Stimulated activated CD8-positive, alpha-beta memory T cell treated with anti-CD3 and anti-CD28 coated beads, Interleukin-15, amount 100 ng/mL, for 24 hours (primary cell): ENCODE measurements around the gene KIF2C.
A peak's percentile ranks its signal among the peaks of the same experiment; 100 is the strongest.
"Not testable (repeated sequence)": the region's sequence is repeated elsewhere in the genome, so short reads cannot be mapped to it uniquely, and the experiment has no call there.

ENCODE experiments used
- DNase-seq: peaks from one replicate; pipeline ENCODE4 v3.0.0-alpha.2; 2020; ENCODE audit warnings: low read depth

The KIF2C gene

GRCh38 chr1:44775930-44776729 lies 36.5 kb downstream of the KIF2C start:
- peak; percentile 13 for DNase-seq

- DNase-seq: no peak
These were observed 37.1 kb downstream of the KIF2C start for GRCh38 chr1:44776730-44777068.

DNA sequence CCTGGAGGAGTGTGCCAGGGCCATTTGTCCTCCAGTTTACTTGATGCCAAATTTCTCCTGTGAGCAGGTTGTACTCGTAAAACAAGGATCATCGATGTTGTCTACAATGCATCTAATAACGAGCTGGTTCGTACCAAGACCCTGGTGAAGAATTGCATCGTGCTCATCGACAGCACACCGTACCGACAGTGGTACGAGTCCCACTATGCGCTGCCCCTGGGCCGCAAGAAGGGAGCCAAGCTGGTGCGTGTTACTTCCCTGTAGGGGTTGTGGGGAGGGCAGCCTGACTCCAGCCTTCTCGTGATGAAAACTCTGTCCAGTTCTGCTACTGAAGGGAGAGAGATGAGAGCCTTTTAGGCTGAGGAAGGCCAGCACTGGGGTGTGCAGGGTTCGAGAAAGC lies 37.9 kb downstream of the KIF2C start:
- no peak for DNase-seq

DNA sequence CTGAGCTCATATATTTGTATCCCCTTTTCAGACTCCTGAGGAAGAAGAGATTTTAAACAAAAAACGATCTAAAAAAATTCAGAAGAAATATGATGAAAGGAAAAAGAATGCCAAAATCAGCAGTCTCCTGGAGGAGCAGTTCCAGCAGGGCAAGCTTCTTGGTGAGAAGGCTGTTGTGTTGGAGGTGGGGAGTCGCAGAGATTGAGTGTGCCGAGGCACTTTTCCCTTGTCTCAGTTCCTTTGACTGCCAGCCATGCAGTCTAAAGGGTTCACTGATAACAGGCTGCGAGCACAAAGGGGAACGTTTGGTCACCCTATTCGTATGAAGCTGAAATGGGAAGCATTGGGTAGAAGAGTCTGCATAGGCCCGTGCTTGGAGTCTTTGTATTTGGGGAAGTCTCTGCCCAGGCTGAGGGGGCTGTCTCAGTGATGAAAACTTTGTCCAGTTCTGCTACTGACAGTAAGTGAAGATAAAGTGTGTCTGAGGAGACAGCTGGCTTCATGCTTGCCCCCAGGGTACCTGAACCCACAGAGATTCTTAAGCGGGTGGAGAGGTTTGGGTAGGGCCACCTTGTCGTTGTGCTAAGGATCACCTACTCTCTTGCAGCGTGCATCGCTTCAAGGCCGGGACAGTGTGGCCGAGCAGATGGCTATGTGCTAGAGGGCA lies 38.5 kb downstream of the KIF2C start:
- DNase-seq: no peak

DNA sequence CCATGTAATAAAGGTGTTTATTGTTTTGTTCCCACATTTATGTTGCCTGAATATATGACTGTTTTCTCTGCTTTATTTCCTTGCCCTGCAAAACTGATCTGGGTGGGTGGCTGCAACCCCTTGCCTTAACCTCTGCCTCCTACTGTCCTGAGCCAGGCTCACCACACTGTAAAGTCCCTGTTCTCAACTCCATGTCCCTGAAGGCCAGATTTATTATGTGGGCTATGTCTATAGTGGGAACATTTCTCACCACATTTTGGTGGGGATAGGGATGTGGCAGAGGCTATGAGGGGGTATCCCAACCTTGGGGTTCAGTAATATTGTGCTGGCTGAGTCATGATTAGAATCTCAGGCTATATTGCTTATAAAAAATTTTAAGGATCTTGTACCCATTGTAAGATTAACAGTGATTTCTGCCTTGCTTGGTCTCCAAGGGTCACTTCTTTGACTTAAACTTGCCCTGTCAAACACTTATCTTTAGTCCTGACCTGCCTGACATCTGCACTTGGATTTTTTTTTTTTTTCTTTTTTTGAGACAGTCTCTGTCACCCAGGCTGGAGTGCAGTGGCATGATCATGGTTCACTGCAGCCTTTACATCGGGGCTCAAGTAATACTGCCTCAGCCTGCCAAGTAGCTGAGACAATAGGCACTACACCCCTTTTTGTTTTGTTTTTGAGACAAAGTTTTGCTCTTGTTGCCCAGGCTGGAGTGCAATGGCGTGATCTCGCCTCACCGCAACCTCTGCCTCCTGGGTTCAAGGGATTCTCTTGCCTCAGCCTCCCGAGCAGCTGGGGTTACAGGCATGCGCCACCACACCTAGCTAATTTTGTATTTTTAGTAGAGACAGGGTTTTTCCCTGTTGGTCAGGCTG lies 39.3 kb downstream of the KIF2C start:
- no peak for DNase-seq

DNA sequence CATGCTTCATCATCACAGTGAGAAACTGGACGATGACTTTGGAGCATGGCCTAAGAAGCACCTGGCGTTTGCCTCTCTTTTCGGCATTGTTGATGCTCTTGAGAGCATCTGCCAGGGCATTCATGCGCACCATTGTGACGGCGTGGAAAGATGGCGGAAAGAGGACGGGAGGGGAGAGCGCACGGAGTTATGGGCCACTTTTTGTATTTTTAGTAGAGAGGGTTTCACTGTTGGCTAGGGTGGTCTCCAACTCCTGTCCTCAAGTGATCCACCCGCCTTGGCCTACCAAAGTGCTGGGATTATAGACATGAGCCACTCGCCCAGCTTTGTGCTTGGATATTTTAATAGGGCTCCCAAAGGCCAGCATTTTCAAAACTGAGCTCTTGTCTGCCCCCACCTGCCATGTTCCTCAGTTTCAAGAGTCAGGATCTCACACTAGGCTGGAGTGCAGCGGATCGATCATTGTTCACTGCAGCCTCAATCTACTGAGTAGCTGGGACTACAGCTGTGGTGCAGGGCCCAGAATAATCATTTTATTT lies 41.0 kb downstream of the KIF2C start:
- DNase-seq: no peak

DNA sequence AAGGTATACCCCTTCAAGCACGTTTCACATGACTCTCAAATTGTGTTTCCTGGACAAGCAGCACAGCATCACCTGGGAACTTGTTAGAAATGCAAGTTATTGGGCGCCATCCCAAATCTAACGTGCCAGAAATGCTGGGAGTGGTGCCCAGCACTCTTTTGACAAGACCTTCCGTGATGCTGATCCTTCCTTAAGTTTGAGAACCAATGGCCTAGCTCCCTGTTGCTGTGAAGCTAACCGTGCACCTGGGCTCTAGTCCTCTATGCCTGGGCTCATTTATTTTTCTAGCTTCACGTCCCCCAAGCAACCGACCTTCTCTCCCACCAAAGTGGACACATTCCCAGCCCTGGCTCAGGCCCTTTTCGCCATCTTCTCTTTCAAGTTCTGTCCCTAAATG lies 44.1 kb downstream of the KIF2C start:
- no peak for DNase-seq

DNA sequence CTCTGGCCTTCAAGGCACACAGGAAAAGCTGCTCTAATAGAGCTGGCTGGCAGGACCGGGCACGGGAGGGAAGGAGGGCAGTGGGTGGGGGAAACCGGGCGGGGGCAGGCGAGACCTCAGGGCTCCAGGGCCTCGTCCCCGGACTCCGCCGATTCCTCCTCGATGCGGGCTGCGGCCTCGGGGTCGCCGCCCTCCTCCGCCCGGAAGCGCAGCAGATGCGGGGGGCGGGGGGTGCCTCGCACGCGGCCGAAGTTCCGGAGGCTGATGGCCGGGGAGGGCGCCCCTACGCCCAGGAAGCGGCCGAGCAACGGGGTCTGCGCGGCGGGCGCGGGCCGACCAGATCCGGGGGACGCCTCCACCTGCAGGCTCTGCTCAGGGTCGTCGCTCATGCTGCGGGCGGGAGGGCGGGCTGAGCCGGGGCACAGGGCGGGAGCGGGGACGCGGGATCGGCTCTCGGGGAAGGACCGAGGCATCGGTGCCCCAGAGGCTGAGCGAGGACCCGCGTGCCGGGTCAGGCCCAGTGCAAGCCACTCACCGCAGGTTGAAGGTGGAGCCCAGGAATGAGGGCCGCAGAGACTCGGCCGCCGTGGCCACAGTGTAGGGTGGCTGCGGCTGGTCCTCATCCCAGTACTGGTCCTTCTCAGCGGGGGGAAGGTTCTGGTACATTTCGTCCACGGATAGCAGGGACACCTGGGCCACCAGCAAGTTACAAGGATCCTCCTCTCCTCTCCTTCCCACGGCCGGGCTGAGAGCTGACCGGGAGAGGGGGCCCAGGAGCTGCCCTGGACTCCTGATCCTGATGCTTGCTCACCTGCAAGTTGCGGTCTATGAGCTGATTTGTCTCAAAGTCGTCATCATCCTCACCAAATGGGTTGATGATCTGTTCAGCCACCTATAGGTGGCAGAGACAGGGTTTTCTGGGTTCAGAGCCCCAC lies 44.7 kb downstream of the KIF2C start:
- no peak for DNase-seq

- no peak for DNase-seq
These were observed 45.4 kb downstream of the KIF2C start for GRCh38 chr1:44785029-44785380.

DNA sequence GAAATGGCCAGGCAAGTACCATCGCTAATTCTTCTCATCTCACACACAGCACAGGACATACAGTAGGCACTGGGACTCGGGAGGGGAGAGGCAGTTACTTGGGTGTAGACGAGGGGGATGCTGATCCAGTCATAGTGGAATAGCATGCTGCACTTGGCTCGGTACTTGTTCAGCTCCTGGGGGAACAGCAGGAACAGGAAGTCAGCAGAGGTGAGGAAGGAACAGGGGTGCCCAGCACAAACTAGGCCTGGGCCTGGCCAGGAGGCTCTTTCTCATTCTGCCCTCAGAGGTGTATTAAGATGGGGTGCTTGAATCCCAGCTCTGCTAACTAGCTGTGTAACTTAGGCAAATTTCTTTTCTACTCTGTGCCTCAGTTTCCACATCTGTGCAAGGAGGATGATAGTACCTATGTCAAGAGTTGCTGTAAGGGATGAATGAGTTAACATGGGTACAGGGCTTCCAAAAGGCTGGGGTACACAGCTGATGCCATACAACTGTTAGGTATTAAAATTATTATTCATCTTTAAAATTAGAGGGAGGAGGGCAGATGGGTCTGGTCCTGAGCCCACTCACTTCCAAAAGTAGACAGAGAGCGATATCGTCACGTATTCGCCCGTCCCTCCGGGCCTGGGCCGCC lies 46.0 kb downstream of the KIF2C start:
- no peak for DNase-seq

DNA sequence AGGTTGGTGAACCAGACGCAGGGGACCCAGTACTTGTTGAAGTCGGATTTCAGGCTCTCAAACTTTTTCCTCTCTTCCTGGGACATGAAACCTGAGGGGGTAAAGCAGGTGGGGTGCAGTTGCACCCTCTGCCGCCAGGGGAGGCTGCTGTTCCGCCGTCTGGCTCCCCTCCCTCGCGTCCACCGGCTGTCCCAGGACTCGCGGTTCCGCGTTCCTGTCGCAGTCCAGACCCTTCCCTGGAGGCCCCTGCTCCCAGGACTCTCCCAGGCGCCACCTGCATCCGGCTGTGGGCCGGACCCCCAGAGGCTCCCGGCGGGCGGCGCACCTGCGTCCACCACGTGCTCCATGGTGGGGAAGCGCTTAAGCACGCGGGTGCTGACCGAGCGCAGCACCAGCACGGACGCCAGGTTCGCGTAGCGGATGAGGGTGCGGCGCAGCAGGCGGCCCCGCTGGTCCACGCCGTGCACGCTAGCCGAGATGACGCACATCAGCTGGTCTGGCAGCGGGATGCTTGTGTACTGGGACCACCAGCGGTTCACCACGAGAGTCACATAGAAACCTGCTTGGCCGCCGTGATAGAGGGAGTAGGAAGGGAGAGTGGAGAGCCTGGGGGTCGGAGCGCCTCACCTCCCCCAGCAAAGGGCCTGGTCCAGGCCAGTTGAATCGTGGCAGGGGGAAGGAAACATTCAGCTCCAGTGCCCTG lies 46.7 kb downstream of the KIF2C start:
- no peak for DNase-seq

DNA sequence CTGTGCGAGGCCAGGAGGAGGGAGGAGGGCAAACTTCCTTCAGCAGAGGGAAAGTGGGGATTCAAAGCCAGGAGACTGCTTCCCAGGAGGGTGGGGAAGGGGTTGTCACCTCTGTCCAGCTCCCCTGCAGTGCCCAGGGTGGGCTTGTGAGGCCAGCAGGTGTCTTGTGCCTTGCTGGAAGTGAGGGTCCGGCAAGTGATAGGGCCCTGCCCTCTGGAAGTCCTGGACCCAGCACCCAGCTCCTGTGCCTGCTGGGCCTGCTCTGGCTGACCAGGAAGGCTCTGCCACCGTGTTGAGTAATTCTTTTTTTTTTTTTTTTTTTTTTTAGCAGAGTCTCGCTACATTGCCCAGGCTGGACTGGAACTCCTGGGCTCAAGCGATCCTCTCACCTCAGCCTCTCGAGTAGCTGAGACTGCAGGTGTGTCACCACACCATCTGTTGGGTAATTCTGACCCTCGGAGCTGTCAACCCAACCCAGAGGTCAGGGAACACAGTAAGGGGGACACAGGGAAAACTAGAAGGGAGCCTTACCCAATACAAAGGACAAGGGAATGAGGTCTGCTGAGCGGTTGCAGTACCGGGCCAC lies 47.3 kb downstream of the KIF2C start:
- no peak for DNase-seq

- DNase-seq: no peak
These were observed 47.9 kb downstream of the KIF2C start for GRCh38 chr1:44787506-44787905.

DNA sequence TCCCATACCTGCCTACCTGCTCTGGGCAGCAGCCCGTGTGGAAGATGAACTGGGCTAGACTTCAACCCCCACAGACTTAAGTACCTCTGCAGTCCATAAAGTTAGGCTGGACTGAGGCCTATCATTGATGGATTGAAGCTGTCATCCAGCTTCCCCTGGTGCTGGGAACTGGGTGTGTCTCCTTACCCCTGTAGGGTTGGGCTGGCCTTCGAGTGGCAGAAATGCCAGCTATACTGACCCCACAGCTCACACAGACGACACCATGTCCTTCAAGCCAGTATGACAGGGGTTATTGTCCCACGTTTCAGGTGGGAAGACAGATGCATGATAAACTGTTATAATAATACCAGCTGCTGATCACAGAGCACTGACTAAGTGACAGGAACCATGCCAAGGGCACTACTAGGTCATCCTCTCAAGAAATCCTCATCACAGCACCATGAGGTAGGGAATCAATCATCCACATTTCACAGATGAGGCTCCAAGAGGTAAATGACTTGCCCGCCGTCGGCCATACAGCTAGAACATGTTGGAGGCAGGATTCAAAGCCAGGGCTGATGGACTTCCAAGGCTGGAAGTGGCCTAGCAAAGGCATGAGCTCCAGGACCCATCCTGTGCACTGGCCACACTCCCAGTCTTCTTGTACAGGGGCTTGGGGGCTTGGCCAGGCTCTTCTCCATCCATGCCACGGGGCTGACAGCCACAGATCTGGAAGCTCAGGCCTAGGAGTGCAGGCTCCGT lies 48.7 kb downstream of the KIF2C start, which contains the start of gene BEST4:
BEST4 (minus strand) TSS at position 51 of the 741 bp plus-strand sequence. CDS start 465 bp downstream, outside the sequence.
- DNase-seq: no peak

- no peak for DNase-seq
These were observed 51.5 kb downstream of the KIF2C start for GRCh38 chr1:44790968-44791801.

GRCh38 chr1:44792736-44793502 lies 53.3 kb downstream of the KIF2C start:
- no peak for DNase-seq

DNA sequence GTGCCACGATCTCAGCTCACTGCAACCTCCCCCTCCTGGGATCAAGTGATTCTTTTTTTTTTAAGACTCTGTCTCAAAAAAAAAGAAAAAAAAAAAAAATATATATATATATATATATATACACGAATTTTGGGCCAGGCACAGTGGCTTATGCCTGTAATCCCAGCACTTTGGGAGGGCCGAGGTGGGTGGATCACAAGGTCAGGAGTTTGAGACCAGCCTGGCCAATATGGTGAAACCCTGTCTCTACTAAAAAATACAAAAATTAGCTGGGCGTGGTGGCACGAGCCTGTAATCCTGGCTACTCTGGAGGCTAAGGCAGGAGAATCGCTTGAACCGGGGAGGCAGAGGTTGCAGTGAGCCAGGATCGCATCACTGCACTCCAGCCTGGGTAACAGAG lies 58.2 kb downstream of the KIF2C start:
- DNase-seq: not testable (repeated sequence)
